CD4-positive, alpha-beta T cell (primary cell): ENCODE measurements around the gene SCAMP1. TPM values are rescaled to one million over a fixed set of nuclear protein-coding genes. Genes with fewer than 3 reads are reported as not detected.

Source experiments
- ATAC-seq: fragments of 200-7000 bp; cut with Tn5 transposase; one replicate; pipeline ENCODE4 v1.10.0; 2022; ENCODE audit warnings: mild to moderate bottlenecking; ENCODE audit not compliant: poor library complexity
- CTCF ChIA-PET: fragments of 350-600 bp; sonication (Branson Sonifier 250); formaldehyde crosslinking; loops from one replicate; lab custom pipeline; 2021; ENCODE audit warnings: antibody characterized with exemption, inconsistent platforms; lab: Charles Lee
- POLR2A ChIA-PET: fragments of 350-600 bp; sonication (Branson Sonifier 250); formaldehyde crosslinking; loops from one replicate; lab custom pipeline; 2021; ENCODE audit warnings: antibody characterized with exemption, inconsistent platforms; lab: Charles Lee
- DNase-seq, 14 experiments: peaks; one replicate each; pipeline ENCODE4 v3.0.0-alpha.2; 2013 to 2020; ENCODE audit warnings: mixed read lengths in 2 of 14
- H3K27ac ChIP-seq, 2 donors: one replicate each; pipeline versions ENCODE4 v1.5.1 to v1.7.0; 2013; ENCODE audit warnings: low read length in 2 of 2, low read depth in 1 of 2, mild to moderate bottlenecking in 1 of 2
- H3K27me3 ChIP-seq, 2 experiments: 1 replicate in 1 of 2; 2 replicates in 1 of 2; pipeline versions ENCODE4 v1.6.1 to v1.7.0; 2013; ENCODE audit warnings: low read length in 2 of 2, control low read depth in 1 of 2, mild to moderate bottlenecking in 1 of 2, moderate library complexity in 1 of 2; ENCODE audit not compliant: insufficient read depth in 2 of 2, control insufficient read depth in 1 of 2
- H3K36me3 ChIP-seq: one replicate; pipeline ENCODE4 v1.6.1; 2013; ENCODE audit warnings: low read length, control low read depth; ENCODE audit not compliant: insufficient read depth
- H3K4me1 ChIP-seq: one replicate; pipeline ENCODE4 v1.6.1; 2013; ENCODE audit warnings: low read length, control low read depth; ENCODE audit not compliant: insufficient read depth
- H3K4me3 ChIP-seq: one replicate; pipeline ENCODE4 v1.5.1; 2013; ENCODE audit warnings: mild to moderate bottlenecking, low read length, moderate library complexity
- H3K9me3 ChIP-seq, 2 experiments: 1 replicate in 1 of 2; 2 replicates in 1 of 2; pipeline versions ENCODE4 v1.6.1 to v1.7.0; 2013; ENCODE audit warnings: low read length in 2 of 2, mild to moderate bottlenecking in 2 of 2, control low read depth in 1 of 2, moderate library complexity in 1 of 2; ENCODE audit not compliant: control insufficient read depth in 1 of 2, insufficient read depth in 1 of 2
- H3K27ac Mint-ChIP-seq: one replicate; pipeline ENCODE4 v1.8.0; 2020; ENCODE audit warnings: mixed read lengths
- H3K27me3 Mint-ChIP-seq: one replicate; pipeline ENCODE4 v1.8.0; 2021; ENCODE audit warnings: mixed read lengths
- H3K36me3 Mint-ChIP-seq: one replicate; pipeline ENCODE4 v1.8.0; 2021; ENCODE audit warnings: low read depth, mixed read lengths
- H3K4me1 Mint-ChIP-seq: one replicate; pipeline ENCODE4 v1.8.0; 2021; ENCODE audit warnings: low read depth, mixed read lengths
- H3K4me3 Mint-ChIP-seq: one replicate; pipeline ENCODE4 v1.8.0; 2020; ENCODE audit warnings: mild to moderate bottlenecking, mixed read lengths
- H3K9me3 Mint-ChIP-seq: one replicate; pipeline ENCODE4 v1.8.0; 2020; ENCODE audit warnings: mixed read lengths
- intact Hi-C, 2 experiments: fragments of 100-400 bp; cut with DNase I in 1 of 2; cut with micrococcal nuclease in 1 of 2; formaldehyde crosslinking; loops; one replicate each; pipeline versions ENCODE4 v1.15.1 to v1.9.0; 2023 to 2025; cut with DNase I, micrococcal nuclease
- total RNA-seq, 174 experiments: library from RNA in 2 of 174; stranded (reverse) in 2 of 174; gene quantifications; one replicate each; pipeline ENCODE4 v1.2.3 and lab custom pipeline; 2021 to 2026
- TF ChIP-seq, protein P1 (sequence below): fragments of 200-600 bp; IDR thresholded peaks from one replicate; pipeline ENCODE4 v1.8.0; 2022; ENCODE audit warnings: antibody characterized with exemption, mild to moderate bottlenecking

The SCAMP1 gene
- total RNA-seq, 2 experiments from 2014 or later, result 16.0 to 18.4 TPM

DNA sequence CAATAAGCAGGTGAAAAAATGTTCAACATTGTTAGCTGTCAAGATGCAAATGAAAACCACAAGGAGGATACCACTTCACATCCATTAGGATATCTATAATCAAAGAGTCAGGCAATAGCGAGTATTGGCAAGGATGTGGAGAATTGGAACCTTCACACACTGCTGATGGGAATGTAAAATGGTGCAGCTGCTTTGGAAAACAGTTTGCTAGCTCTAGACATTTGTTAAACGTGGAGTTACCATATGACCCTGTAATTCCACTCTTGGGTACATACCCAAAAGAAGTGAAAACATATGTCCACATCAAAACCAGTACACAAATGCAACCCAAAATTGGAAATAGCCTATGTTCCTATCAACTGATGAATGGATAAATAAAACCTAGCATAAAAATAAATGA is 37.4 kb downstream of the SCAMP1 start:
- Mint-ChIP-seq H3K27ac (no peak overlapping the region), H3K36me3 (peaks cover 68% of the 10 kb centered on the region), H3K9me3 (peaks cover 8% of the 10 kb centered on the region), H3K4me3 (no peak overlapping the region), H3K27me3 (no peaks in the 10 kb centered on the region), H3K4me1 (peaks cover 50% of the 10 kb centered on the region)
- Histone ChIP-seq H3K4me3 (no peak overlapping the region), H3K27ac (no peak overlapping the region), H3K27me3 (no peaks in the 10 kb centered on the region), H3K36me3 (no peaks in the 10 kb centered on the region), H3K9me3 (no peaks in the 10 kb centered on the region), H3K4me1 (no peaks in the 10 kb centered on the region)
- DNase-seq, result no peak
- TF ChIP-seq, protein P1, sequence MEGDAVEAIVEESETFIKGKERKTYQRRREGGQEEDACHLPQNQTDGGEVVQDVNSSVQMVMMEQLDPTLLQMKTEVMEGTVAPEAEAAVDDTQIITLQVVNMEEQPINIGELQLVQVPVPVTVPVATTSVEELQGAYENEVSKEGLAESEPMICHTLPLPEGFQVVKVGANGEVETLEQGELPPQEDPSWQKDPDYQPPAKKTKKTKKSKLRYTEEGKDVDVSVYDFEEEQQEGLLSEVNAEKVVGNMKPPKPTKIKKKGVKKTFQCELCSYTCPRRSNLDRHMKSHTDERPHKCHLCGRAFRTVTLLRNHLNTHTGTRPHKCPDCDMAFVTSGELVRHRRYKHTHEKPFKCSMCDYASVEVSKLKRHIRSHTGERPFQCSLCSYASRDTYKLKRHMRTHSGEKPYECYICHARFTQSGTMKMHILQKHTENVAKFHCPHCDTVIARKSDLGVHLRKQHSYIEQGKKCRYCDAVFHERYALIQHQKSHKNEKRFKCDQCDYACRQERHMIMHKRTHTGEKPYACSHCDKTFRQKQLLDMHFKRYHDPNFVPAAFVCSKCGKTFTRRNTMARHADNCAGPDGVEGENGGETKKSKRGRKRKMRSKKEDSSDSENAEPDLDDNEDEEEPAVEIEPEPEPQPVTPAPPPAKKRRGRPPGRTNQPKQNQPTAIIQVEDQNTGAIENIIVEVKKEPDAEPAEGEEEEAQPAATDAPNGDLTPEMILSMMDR, result no peak
- intact Hi-C loops, result no loop called here
- ChIA-PET POLR2A (interaction anchor here (0.6 kb wide), 1 partner anchor 843 kb away, joined by 4 read pairs; no protein-coding TSS in a partner anchor), CTCF (no interaction called here)
- no peak for ATAC-seq

DNA sequence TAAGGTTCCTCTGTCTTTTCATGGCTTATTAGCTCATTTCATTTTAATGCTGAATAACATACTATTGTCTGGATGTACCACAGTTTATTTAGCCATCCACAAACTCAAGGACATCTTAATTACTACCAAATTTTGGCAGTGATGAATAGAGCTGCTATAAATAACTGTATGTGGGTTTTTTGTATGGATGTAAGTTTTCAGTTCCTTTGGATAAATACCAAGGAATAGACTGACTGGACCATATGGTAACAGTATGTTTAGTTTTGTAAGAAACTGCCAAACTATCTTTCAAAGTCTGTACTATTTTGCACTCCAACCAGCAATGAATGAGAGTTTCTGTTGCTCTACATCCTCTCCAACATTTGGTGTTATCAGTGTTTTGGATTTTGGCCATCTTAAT is 38.7 kb downstream of the SCAMP1 start:
- Mint-ChIP-seq H3K27ac (no peak overlapping the region), H3K36me3 (peaks cover 55% of the 10 kb centered on the region), H3K9me3 (peaks cover 8% of the 10 kb centered on the region), H3K4me3 (no peak overlapping the region), H3K4me1 (peaks cover 44% of the 10 kb centered on the region), H3K27me3 (no peaks in the 10 kb centered on the region)
- H3K36me3 ChIP-seq, result no peaks in the 10 kb centered on the region
- no peak overlapping the region for H3K4me3 ChIP-seq
- DNase-seq (no peak), ATAC-seq (no peak)
- TF ChIP-seq, protein P1, result no peak
- no peaks in the 10 kb centered on the region for H3K27me3 ChIP-seq
- ChIA-PET POLR2A (no interaction called here), CTCF (no interaction called here)
- H3K9me3 ChIP-seq, result no peaks in the 10 kb centered on the region
- intact Hi-C loops, result no loop called here
- no peaks in the 10 kb centered on the region for H3K4me1 ChIP-seq
- no peak overlapping the region for H3K27ac ChIP-seq

DNA sequence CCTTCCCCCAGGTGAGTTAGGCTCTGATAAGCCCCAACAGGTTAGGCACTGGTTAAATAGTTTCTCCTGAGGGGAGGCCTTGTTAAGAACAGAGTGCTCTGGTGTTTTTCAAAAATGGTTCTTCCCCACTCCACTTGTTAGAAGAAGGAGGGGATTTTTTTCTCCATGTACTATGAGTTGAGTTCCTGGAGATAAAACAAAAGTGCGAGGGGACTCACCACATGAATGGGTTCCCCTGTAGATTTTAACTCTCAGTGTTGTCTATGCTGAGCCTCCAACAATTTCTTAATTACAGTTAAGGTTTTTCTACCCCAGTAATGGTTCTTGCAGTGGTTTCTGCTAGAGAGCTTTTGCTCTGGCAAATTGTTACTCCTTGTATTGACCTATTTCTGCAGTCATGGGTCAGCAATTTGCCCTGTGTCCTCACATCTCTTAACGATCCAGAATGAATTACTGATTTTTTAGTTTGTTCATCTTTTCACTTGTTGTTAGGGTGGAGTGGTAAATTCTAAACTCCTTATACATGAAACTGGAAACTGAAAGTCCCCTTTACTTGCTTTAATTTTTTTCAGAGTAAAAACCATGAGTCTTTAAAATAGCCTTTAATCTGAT is 44.4 kb downstream of the SCAMP1 start:
- ATAC-seq (no peak), DNase-seq (peak in 1 of 14 experiments; percentile 1)
- Histone ChIP-seq H3K36me3 (no peaks in the 10 kb centered on the region), H3K27ac (no peak overlapping the region), H3K27me3 (no peaks in the 10 kb centered on the region), H3K4me3 (no peak overlapping the region), H3K4me1 (no peaks in the 10 kb centered on the region), H3K9me3 (no peaks in the 10 kb centered on the region)
- Mint-ChIP-seq H3K36me3 (peaks cover 42% of the 10 kb centered on the region), H3K27ac (no peak overlapping the region), H3K4me3 (no peak overlapping the region), H3K4me1 (peaks cover 45% of the 10 kb centered on the region), H3K9me3 (no peaks in the 10 kb centered on the region), H3K27me3 (no peaks in the 10 kb centered on the region)
- TF ChIP-seq, protein P1, result no peak
- ChIA-PET CTCF (no interaction called here), POLR2A (no interaction called here)
- intact Hi-C loops, result no loop called here
